Measurements from ENCODE around the gene XYLT1.

XYLT1 gene

GRCh38 chr16:17258848-17259713 is 211.7 kb downstream of the XYLT1 start:
- no peak for DNase-seq (ENCODE audit: low read depth in 2 of 2)

GRCh38 chr16:17258077-17258599 is 212.6 kb downstream of the XYLT1 start:
- DNase-seq (ENCODE audit: low read depth in 2 of 2) = no peak

- no peak for DNase-seq (ENCODE audit: low read depth in 2 of 2)
Observed at GRCh38 chr16:17257426-17258023, 213.2 kb downstream of the XYLT1 start.

GRCh38 chr16:17252701-17253100 is 218.1 kb downstream of the XYLT1 start:
- no peak for DNase-seq (ENCODE audit: low read depth in 2 of 2)

GRCh38 chr16:17252064-17252463 is 218.7 kb downstream of the XYLT1 start:
- no peak for DNase-seq (ENCODE audit: low read depth in 2 of 2)

- no peak for DNase-seq (ENCODE audit: low read depth in 2 of 2)
Observed at GRCh38 chr16:17251496-17251895, 219.3 kb downstream of the XYLT1 start.

GRCh38 chr16:17246974-17247732 is 223.6 kb downstream of the XYLT1 start:
- DNase-seq (ENCODE audit: low read depth in 2 of 2) = no peak

- DNase-seq (ENCODE audit: low read depth in 2 of 2) = no peak
Observed at GRCh38 chr16:17246268-17246885, 224.4 kb downstream of the XYLT1 start.

- no peak for DNase-seq (ENCODE audit: low read depth in 2 of 2)
Observed at GRCh38 chr16:17245776-17246175, 225.0 kb downstream of the XYLT1 start.

GRCh38 chr16:17244872-17245551 is 225.7 kb downstream of the XYLT1 start:
- DNase-seq (ENCODE audit: low read depth in 2 of 2) = no peak

GRCh38 chr16:17241264-17241835 is 229.4 kb downstream of the XYLT1 start:
- DNase-seq (ENCODE audit: low read depth in 2 of 2) = no peak

GRCh38 chr16:17238285-17239028 is 232.3 kb downstream of the XYLT1 start:
- no peak for DNase-seq (ENCODE audit: low read depth in 2 of 2)

GRCh38 chr16:17237350-17237944 is 233.3 kb downstream of the XYLT1 start:
- DNase-seq (ENCODE audit: low read depth in 2 of 2) = no peak

- DNase-seq (ENCODE audit: low read depth in 2 of 2) = no peak
Observed at GRCh38 chr16:17235147-17235815, 235.5 kb downstream of the XYLT1 start.

GRCh38 chr16:17233318-17234002 is 237.3 kb downstream of the XYLT1 start:
- no peak for DNase-seq (ENCODE audit: low read depth in 2 of 2)

GRCh38 chr16:17232487-17232886 is 238.3 kb downstream of the XYLT1 start:
- DNase-seq (ENCODE audit: low read depth in 2 of 2) = no peak

- no peak for DNase-seq (ENCODE audit: low read depth in 2 of 2)
Observed at GRCh38 chr16:17231972-17232371, 238.8 kb downstream of the XYLT1 start.

- no peak for DNase-seq (ENCODE audit: low read depth in 2 of 2)
Observed at GRCh38 chr16:17230932-17231581, 239.7 kb downstream of the XYLT1 start.
